Esophagus squamous epithelium (tissue), 5 donors: ENCODE data around the gene CA9. TPM values are rescaled to one million over a fixed set of nuclear protein-coding genes. Genes with fewer than 3 reads are reported as not detected.
A peak's percentile ranks its signal among the peaks of the same experiment; 100 is the strongest.

Experiments
- DNase-seq: peaks from one replicate; lab custom pipeline; 2025; lab: John Stamatoyannopoulos, UW
- H3K27ac ChIP-seq, 4 donors: fragments of 200-600 bp; sonication (generic); one replicate each; pipeline ENCODE4 v1.5.1; 2016 to 2019; ENCODE audit warnings: mild to moderate bottlenecking in 1 of 4
- H3K27me3 ChIP-seq, 4 donors: fragments of 200-600 bp; sonication (generic); 1 replicate in 3 of 4; 2 replicates in 1 of 4; pipeline versions ENCODE4 v1.5.1 to v1.6.0; 2017 to 2021; ENCODE audit warnings: antibody characterized with exemption in 1 of 4
- H3K36me3 ChIP-seq, 3 donors: fragments of 200-600 bp; sonication (generic); one replicate each; pipeline ENCODE4 v1.5.1; 2016 to 2019
- H3K4me1 ChIP-seq, 3 donors: fragments of 200-600 bp; sonication (generic); one replicate each; pipeline ENCODE4 v1.5.1; 2017 to 2019
- H3K4me3 ChIP-seq, 4 donors: fragments of 200-600 bp; sonication (generic); 1 replicate in 3 of 4; 2 replicates in 1 of 4; pipeline ENCODE4 v1.5.1; 2016 to 2019; ENCODE audit warnings: mild to moderate bottlenecking in 2 of 4, moderate library complexity in 1 of 4
- H3K9me3 ChIP-seq, 3 donors: fragments of 200-600 bp; sonication (generic); one replicate each; pipeline ENCODE4 v1.5.1; 2016 to 2019
- CTCF ChIP-seq, 6 experiments: fragments of 450-650 bp in 4 of 6; fragments of 200-600 bp in 2 of 6; sonication (generic) in 2 of 6; IDR thresholded peaks; one replicate each; pipeline ENCODE4 v1.5.1; 2016 to 2019; ENCODE audit warnings: antibody characterized with exemption in 6 of 6, mild to moderate bottlenecking in 4 of 6, moderate library complexity in 4 of 6
- POLR2A ChIP-seq, 4 donors: fragments of 450-650 bp; IDR thresholded peaks; one replicate each; pipeline ENCODE4 v1.6.1; 2017; ENCODE audit warnings: antibody characterized with exemption in 4 of 4, mild to moderate bottlenecking in 4 of 4, moderate library complexity in 3 of 4
- WGBS, 2 donors: methylation state at CpG; one replicate each; pipeline ENCODE4 v1.1.5; 2018; 5-methylcytosine and 5-hydroxymethylcytosine counted together
- intact Hi-C: fragments of 100-400 bp; cut with DNase I; formaldehyde crosslinking; loops from one replicate; pipeline ENCODE4 v1.15.0; 2022
- total RNA-seq, 4 donors: library from RNA; depleted of rRNA; stranded (reverse); fragments of >200 nt; gene quantifications; one replicate each; pipeline ENCODE4 v1.1.0, GENCODE V29; 2016
- donor health status: DM: yes; HTN: yes; CAD: no.

Gene CA9
- total RNA-seq, 4 donors from 2014 or later: 2.2 TPM; not detected in 3

DNA sequence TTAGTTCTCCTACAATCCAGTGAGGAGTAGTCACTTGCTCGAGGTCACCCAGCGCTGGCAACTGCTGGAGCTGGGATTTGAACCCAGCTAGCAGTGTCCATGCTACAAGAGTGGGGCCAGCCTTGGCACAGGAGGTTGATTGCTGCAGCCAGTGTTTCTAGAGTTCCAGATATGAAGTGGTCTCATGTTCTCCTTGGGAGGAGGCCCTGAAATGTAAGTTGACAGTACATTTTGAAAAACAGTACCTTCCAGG is 14.8 kb upstream of the CA9 start:
- Histone ChIP-seq H3K27ac (peak overlapping the region; percentile 91 to 98 (median 96)), H3K9me3 (no peaks in the 10 kb centered on the region), H3K4me3 (peak overlapping the region; percentile 75 to 94 (median 84)), H3K4me1 (peaks cover 11 to 61% (median 20%) of the 10 kb centered on the region in 3 donors), H3K27me3 (no peaks in the 10 kb centered on the region), H3K36me3 (peaks cover 0 to 26% (median 0%) of the 10 kb centered on the region in 3 donors)
- WGBS, 2 donors: 0% methylated on average over 2 of the region's 2 CpGs; no CpG with 5 or more reads in 1 of the 2 donors
- no peak for TF ChIP-seq CTCF (IDR thresholded peaks at IDR 0.05)
- TF ChIP-seq POLR2A (IDR thresholded peaks at IDR 0.05): no peak
- intact Hi-C loops: loop anchor here (5.0 kb wide), 1 partner anchor 73 kb away; the partner anchor contains the start of genes CREB3 and TLN1
- no peak for DNase-seq

DNA sequence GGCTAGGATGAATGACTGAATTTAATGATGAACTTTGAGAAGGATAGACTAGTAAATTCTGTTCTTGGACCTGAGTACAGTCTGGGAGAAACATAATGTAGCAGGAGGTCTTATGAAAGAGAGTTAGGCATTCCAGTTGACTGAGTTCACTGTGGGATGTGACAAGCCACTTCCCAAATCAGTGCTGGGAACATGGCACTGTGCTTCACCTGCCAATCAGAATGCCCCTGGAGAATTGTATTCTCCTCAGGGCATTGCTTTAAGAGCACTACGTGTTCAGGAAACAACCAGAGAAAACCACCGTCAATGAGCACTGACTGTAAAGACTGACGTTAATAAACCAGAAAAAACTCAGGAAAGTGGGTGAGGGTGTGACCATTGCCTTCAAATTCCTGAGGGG is 14.4 kb upstream of the CA9 start:
- Histone ChIP-seq H3K4me1 (peaks cover 12 to 65% (median 22%) of the 10 kb centered on the region in 3 donors), H3K27me3 (no peaks in the 10 kb centered on the region), H3K27ac (peak overlapping the region; percentile 91 to 98 (median 96)), H3K4me3 (peak overlapping the region in 3 of 4 donors; percentile 78 to 94 (median 90)), H3K36me3 (peaks cover 0 to 26% (median 0%) of the 10 kb centered on the region in 3 donors), H3K9me3 (no peaks in the 10 kb centered on the region)
- 47 to 86% methylated on average over 3 of the region's 3 CpGs for WGBS, 2 donors
- no peak for DNase-seq
- intact Hi-C loops: loop anchor here (5.0 kb wide), 1 partner anchor 73 kb away; the partner anchor contains the start of genes CREB3 and TLN1
- TF ChIP-seq CTCF (IDR thresholded peaks at IDR 0.05) (no peak), POLR2A (IDR thresholded peaks at IDR 0.05) (peak in 1 of 4 donors; percentile 42)

DNA sequence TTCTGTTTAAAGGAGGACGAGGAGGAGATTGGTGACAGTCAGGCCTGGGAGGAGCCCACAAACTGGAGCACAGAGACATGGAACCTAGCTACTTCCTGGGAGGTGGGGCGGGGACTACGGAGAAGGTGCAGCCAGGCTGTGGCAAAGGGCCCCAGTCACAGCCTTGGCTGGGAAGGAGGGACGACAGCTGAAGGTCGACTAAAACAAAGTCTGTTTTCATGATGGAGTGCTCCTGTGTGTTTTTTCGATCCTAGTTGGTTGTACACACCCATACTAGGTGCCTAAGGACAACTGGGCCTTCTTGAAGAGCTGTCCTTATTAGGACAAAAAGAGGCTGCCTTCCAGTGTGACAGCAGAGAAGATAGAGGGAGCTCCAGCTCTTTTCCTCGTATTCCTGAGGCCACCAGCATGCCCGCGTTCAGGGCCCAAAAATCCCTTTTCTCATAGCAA is 12.7 kb upstream of the CA9 start:
- intact Hi-C loops: no loop called here
- peaks cover 18 to 82% (median 27%) of the 10 kb centered on the region in 3 donors for H3K4me1 ChIP-seq
- H3K27me3 ChIP-seq: no peaks in the 10 kb centered on the region
- H3K9me3 ChIP-seq: no peaks in the 10 kb centered on the region
- TF ChIP-seq CTCF (IDR thresholded peaks at IDR 0.05): peak in 5 of 6 experiments; percentile 22 to 52 (median 42)
- TF ChIP-seq POLR2A (IDR thresholded peaks at IDR 0.05): no peak
- H3K4me3 ChIP-seq: peak overlapping the region in 1 of 4 donors; percentile 94
- H3K36me3 ChIP-seq: peaks cover 0 to 26% (median 0%) of the 10 kb centered on the region in 3 donors
- peak overlapping the region; percentile 32 to 98 (median 96) for H3K27ac ChIP-seq
- no peak for DNase-seq
- 49 to 51% methylated on average over 6 to 7 of the region's 9 CpGs for WGBS, 2 donors

GRCh38 chr9:35661756-35662350 is 11.9 kb upstream of the CA9 start:
- peaks cover 0 to 26% (median 0%) of the 10 kb centered on the region in 3 donors for H3K36me3 ChIP-seq
- intact Hi-C loops: no loop called here
- DNase-seq: no peak
- 27 to 63% methylated on average over 1 to 3 of the region's 3 CpGs for WGBS, 2 donors
- TF ChIP-seq CTCF (IDR thresholded peaks at IDR 0.05) (no peak), POLR2A (IDR thresholded peaks at IDR 0.05) (no peak)
- no peaks in the 10 kb centered on the region for H3K27me3 ChIP-seq
- H3K4me3 ChIP-seq: no peak overlapping the region
- peaks cover 18 to 79% (median 27%) of the 10 kb centered on the region in 3 donors for H3K4me1 ChIP-seq
- H3K27ac ChIP-seq: peak overlapping the region; percentile 32 to 96 (median 80)
- no peaks in the 10 kb centered on the region for H3K9me3 ChIP-seq

DNA sequence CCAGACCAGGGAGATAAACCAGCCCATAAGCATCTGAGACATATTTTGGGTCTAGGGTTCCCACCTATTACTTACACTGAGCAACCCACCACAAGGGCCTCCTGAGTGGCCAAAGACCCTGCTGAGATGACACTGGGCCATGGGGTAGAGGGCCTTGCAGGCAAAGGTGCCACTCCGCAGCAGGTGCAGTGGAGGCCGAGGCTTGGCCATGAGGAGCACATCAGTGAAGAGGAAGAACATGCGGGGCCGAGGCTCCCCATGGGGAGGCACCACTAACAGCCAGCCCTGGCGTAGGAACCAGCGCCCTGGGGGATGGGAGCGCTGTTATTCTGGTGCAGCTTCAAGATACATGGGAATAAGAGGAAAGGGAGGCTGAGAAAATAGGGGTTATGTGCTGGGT is 11.3 kb upstream of the CA9 start:
- H3K27ac ChIP-seq: peak overlapping the region; percentile 32 to 96 (median 80)
- peaks cover 18 to 73% (median 22%) of the 10 kb centered on the region in 3 donors for H3K4me1 ChIP-seq
- 72 to 87% methylated on average over 5 to 6 of the region's 7 CpGs for WGBS, 2 donors
- H3K9me3 ChIP-seq: no peaks in the 10 kb centered on the region
- no peak overlapping the region for H3K4me3 ChIP-seq
- H3K36me3 ChIP-seq: peaks cover 0 to 26% (median 0%) of the 10 kb centered on the region in 3 donors
- DNase-seq: no peak
- no peaks in the 10 kb centered on the region for H3K27me3 ChIP-seq
- intact Hi-C loops: no loop called here
- no peak for TF ChIP-seq CTCF (IDR thresholded peaks at IDR 0.05)
- TF ChIP-seq POLR2A (IDR thresholded peaks at IDR 0.05): no peak
